K562 (cell line): ENCODE measurements around the gene SKIC2. TPM values are rescaled to one million over a fixed set of nuclear protein-coding genes. Genes with fewer than 3 reads are reported as not detected.

Experiments used
- ATAC-seq: fragments of 200-7000 bp; cut with Tn5 transposase; 3 replicates; pipeline ENCODE4 v1.9.1; 2020; ENCODE audit warnings: moderate library complexity
- BruUV-seq: library from RNA; stranded (reverse); fragments of 400-500 nt; replicated peaks from 2 replicates; lab custom pipeline; 2021; lab: Mats Ljungman, UMichigan
- CTCF ChIA-PET: fragments of 300-600 bp; formaldehyde crosslinking; extraction: SDS; loops from one replicate; lab custom pipeline; 2021; ENCODE audit warnings: low intra/inter-chr PET ratio; lab: Yijun Ruan, JAX
- POLR2A ChIA-PET: fragments of 300-600, 350-650 bp; sonication (Branson Sonifier 250); formaldehyde crosslinking; extraction: SDS; loops from one replicate; lab custom pipeline; 2021; ENCODE audit warnings: antibody characterized with exemption, inconsistent platforms; lab: Yijun Ruan, JAX
- DNase-seq, 4 experiments: peaks; one replicate each; pipeline versions ENCODE4 v3.0.0 to v3.0.0-alpha.2; 2011 to 2018; ENCODE audit warnings: low spot score in 3 of 4, mixed read lengths in 3 of 4; ENCODE audit errors: extremely low read depth in 1 of 4
- FAIRE-seq: peaks from 2 replicates; lab custom pipeline; 2011; peaks lifted over from hg19 to GRCh38; lab: Jason Lieb, UNC
- H2AFZ ChIP-seq: 2 replicates; pipeline ENCODE4 v1.6.0; 2011; ENCODE audit warnings: low read depth, low read length, control low read depth, inconsistent platforms
- H3K27ac ChIP-seq: fragments of 200-600 bp; 3 replicates; pipeline ENCODE4 v1.8.0; 2011; ENCODE audit warnings: low read depth, mild to moderate bottlenecking, control low read depth, inconsistent platforms, low read length, moderate library complexity, mixed read lengths; ENCODE audit errors: extremely low read depth
- H3K27me3 ChIP-seq, 2 experiments: fragments of 300-600 bp in 1 of 2; 2 replicates in 1 of 2; 3 replicates in 1 of 2; pipeline versions ENCODE4 v1.6.0 to v1.8.0; 2011; ENCODE audit warnings: inconsistent platforms in 2 of 2, low read length in 2 of 2, mild to moderate bottlenecking in 1 of 2, mixed read lengths in 1 of 2, moderate library complexity in 1 of 2; ENCODE audit not compliant: control insufficient read depth in 2 of 2, insufficient read depth in 2 of 2
- H3K36me3 ChIP-seq: fragments of 300-600 bp; 3 replicates; pipeline ENCODE4 v1.8.0; 2011; ENCODE audit warnings: mild to moderate bottlenecking, low read length, inconsistent platforms; ENCODE audit not compliant: control insufficient read depth, insufficient read depth
- H3K4me1 ChIP-seq, 2 experiments: fragments of 200-600 bp in 1 of 2; replicated peaks in 1 of 2; 2 replicates in 1 of 2; 3 replicates in 1 of 2; pipeline versions ENCODE4 v1.5.1 to v1.8.0; 2011; ENCODE audit warnings: inconsistent platforms in 2 of 2, low read length in 2 of 2, mild to moderate bottlenecking in 1 of 2, mixed read lengths in 1 of 2, moderate library complexity in 1 of 2; ENCODE audit not compliant: control insufficient read depth in 2 of 2, insufficient read depth in 2 of 2
- H3K4me2 ChIP-seq: 2 replicates; pipeline ENCODE4 v1.6.1; 2011; ENCODE audit warnings: low read length, control low read depth, inconsistent platforms, mixed read lengths; ENCODE audit not compliant: insufficient read depth
- H3K4me3 ChIP-seq: fragments of 200-600 bp; sonication (generic), shearing (Covaris generic); 2 replicates; pipeline ENCODE4 v1.5.1; 2016; ENCODE audit warnings: control low read depth, inconsistent platforms
- H3K79me2 ChIP-seq: fragments of 200-600 bp; 3 replicates; pipeline ENCODE4 v1.8.0; 2011; ENCODE audit warnings: low read length, inconsistent platforms; ENCODE audit not compliant: control insufficient read depth, insufficient read depth
- H3K9ac ChIP-seq, 2 experiments: 2 replicates each; pipeline versions ENCODE4 v1.6.0 to v1.6.1; 2011; ENCODE audit warnings: low read depth in 2 of 2, low read length in 2 of 2, control low read depth in 1 of 2, inconsistent platforms in 1 of 2, mild to moderate bottlenecking in 1 of 2, mixed read lengths in 1 of 2; ENCODE audit not compliant: insufficient read depth in 1 of 2
- H3K9me1 ChIP-seq: one replicate; pipeline ENCODE4 v1.6.0; 2011; ENCODE audit warnings: inconsistent platforms, mild to moderate bottlenecking, low read length, moderate library complexity; ENCODE audit not compliant: control insufficient read depth, insufficient read depth
- H3K9me3 ChIP-seq: replicated peaks from 2 replicates; pipeline ENCODE4 v1.5.1; 2011; ENCODE audit warnings: low read depth, low read length, inconsistent platforms; ENCODE audit not compliant: control insufficient read depth, insufficient read depth
- H4K20me1 ChIP-seq: replicated peaks from 2 replicates; pipeline ENCODE4 v1.6.1; 2011; ENCODE audit warnings: low read length, inconsistent platforms, mixed read lengths; ENCODE audit not compliant: control insufficient read depth, insufficient read depth
- CTBP1 ChIP-seq: fragments of 450-650 bp; IDR thresholded peaks from 2 replicates; pipeline ENCODE4 v1.6.1; 2016; ENCODE audit warnings: borderline replicate concordance
- ELF4 ChIP-seq: fragments of 450-650 bp; formaldehyde crosslinking; IDR thresholded peaks from 2 replicates; pipeline ENCODE4 v1.4.0; 2022; ENCODE audit warnings: missing genetic modification characterization
- JUND ChIP-seq, 2 experiments: IDR thresholded peaks; 2 replicates in 1 of 2; 3 replicates in 1 of 2; pipeline ENCODE4 v1.6.1; 2011; ENCODE audit warnings: borderline replicate concordance in 2 of 2, low read depth in 2 of 2, low read length in 2 of 2, improper control_type of control experiment in 1 of 2, missing biosample characterization in 1 of 2, missing genetic modification characterization in 1 of 2, missing genetic modification reagents in 1 of 2
- MEIS2 ChIP-seq: fragments of 450-650 bp; IDR thresholded peaks from 2 replicates; pipeline ENCODE4 v1.6.1; 2014; ENCODE audit warnings: mild to moderate bottlenecking; ENCODE audit not compliant: partially characterized antibody
- MTA3 ChIP-seq: fragments of 450-650 bp; formaldehyde crosslinking; IDR thresholded peaks from 2 replicates; pipeline ENCODE4 v1.6.1; 2017; ENCODE audit warnings: mild to moderate bottlenecking, borderline replicate concordance
- RB1 ChIP-seq: fragments of 450-650 bp; IDR thresholded peaks from 2 replicates; pipeline ENCODE4 v1.6.1; 2017; ENCODE audit warnings: low read depth, mild to moderate bottlenecking
- REST ChIP-seq, 2 experiments: fragments of 450-650 bp; formaldehyde crosslinking in 1 of 2; IDR thresholded peaks; 2 replicates each; pipeline versions ENCODE4 v1.4.0 to v1.6.1; 2014 to 2020; ENCODE audit warnings: mild to moderate bottlenecking in 2 of 2, borderline replicate concordance in 1 of 2, low read depth in 1 of 2
- SRSF1 ChIP-seq: fragments of 200-400 bp; formaldehyde crosslinking; IDR thresholded peaks from 2 replicates; pipeline ENCODE4 v1.6.1; 2017; ENCODE audit warnings: mild to moderate bottlenecking, low read depth, low read length, moderate library complexity
- ZNF57 ChIP-seq: fragments of 450-650 bp; formaldehyde crosslinking; IDR thresholded peaks from 2 replicates; pipeline ENCODE4 v1.4.0; 2020; ENCODE audit warnings: mild to moderate bottlenecking, moderate library complexity
- WGBS: fragments of 100-300 bp; shearing (Covaris generic); methylation state at CpG from one replicate; pipeline ENCODE4 v1.1.6; 2016; ENCODE audit warnings: low coverage, mixed read lengths; ENCODE audit not compliant: insufficient coverage; ENCODE audit errors: missing lambda C conversion rate; 5-methylcytosine and 5-hydroxymethylcytosine counted together
- in situ Hi-C: fragments of 300-500 bp; cut with MboI; formaldehyde crosslinking; loops from 4 replicates; pipeline ENCODE4 v1.15.0; 2018; ENCODE audit warnings: inconsistent platforms, mixed read lengths
- intact Hi-C: fragments of 100-400 bp; cut with micrococcal nuclease; formaldehyde crosslinking; loops from 2 replicates; pipeline ENCODE4 v1.14.2; 2022
- polyA plus RNA-seq, 8 experiments: library from polyadenylated mRNA; depleted of rRNA in 4 of 8; stranded (reverse) in 5 of 8; unstranded in 3 of 8; fragments of >200 nt; fragmentation: Nextera tagmentation in 2 of 8; fragmentation: Illumina TruSeq in 1 of 8; extraction: Ambion mirVana in 2 of 8; extraction: Trizol in 1 of 8; gene quantifications; 2 replicates each; pipeline versions ENCODE4 v1.2.1 to v1.2.3, GENCODE V29; 2011 to 2014; ENCODE audit warnings: inconsistent platforms in 1 of 8, missing spikeins in 1 of 8
- total RNA-seq, 7 experiments: library from RNA; depleted of rRNA in 6 of 7; stranded (reverse); fragments of >200 nt in 6 of 7; fragmentation: Illumina TruSeq in 2 of 7; extraction: Trizol in 2 of 7; gene quantifications; 2 replicates each; pipeline versions ENCODE4 v1.2.1 to v1.2.3, GENCODE V29; 2011 to 2021; ENCODE audit warnings: low replicate concordance in 1 of 7
- TF ChIP-seq, protein P1 (sequence below): fragments of 450-650 bp; formaldehyde crosslinking; IDR thresholded peaks from 2 replicates; pipeline ENCODE4 v1.4.0; 2020; ENCODE audit warnings: mild to moderate bottlenecking, moderate library complexity

SKIC2 gene
- total and polyA plus RNA-seq, 9 of the 15 experiments (the other 6 are each of a cell fraction or from before 2014, with no cell fraction given) = 3.3 to 94.6 (median 38.8) TPM

GRCh38 chr6:31952140-31952805 is 6.7 kb upstream of the SKIC2 start:
- intact Hi-C loops (no loop called here), in situ Hi-C loops (loop anchor here (10.0 kb wide), 1 partner anchor 93 kb away; no protein-coding TSS in a partner anchor)
- POLR2A ChIA-PET = interaction anchor here (0.5 to 2.4 kb wide), 21 partner anchors 10 to 274 kb away, joined by 3 to 10 read pairs (median 4); partner anchors contain the start of genes DXO, EHMT2, HSPA1B and NEU1
- Histone ChIP-seq H3K4me3 (no peak overlapping the region), H2AFZ (no peak overlapping the region), H3K36me3 (peaks cover 59% of the 10 kb centered on the region), H3K79me2 (peaks cover 8% of the 10 kb centered on the region), H3K9me3 (no peaks in the 10 kb centered on the region), H3K9me1 (peaks cover 7% of the 10 kb centered on the region), H3K4me1 (peaks cover 17 to 24% of the 10 kb centered on the region in 2 experiments), H3K27me3 (no peaks in the 10 kb centered on the region; a peak in 1 of 5 replicates), H4K20me1 (no peaks in the 10 kb centered on the region), H3K27ac (0 out of 3 replicates have a peak overlapping the region, but pooled peaks have one; percentile 4), H3K4me2 (no peak overlapping the region), H3K9ac (no peak overlapping the region)
- FAIRE-seq (peak; percentile 80), ATAC-seq (peak; percentile 86), DNase-seq (peak; percentile 71 to 78 (median 73))
- BruUV-seq = no TSS peak
- 46% methylated on average over 5 of the region's 5 CpGs for WGBS
- CTCF ChIA-PET = interaction anchor here (0.6 to 1.8 kb wide), 3 partner anchors 84 to 406 kb away, joined by 3 to 8 read pairs (median 3); partner anchors contain the start of gene LY6G5C
- TF ChIP-seq ZNF57 (CRISPR knock-in tag) (no peak), REST (IDR thresholded peaks at IDR 0.05; ENCODE audit: borderline replicate concordance) (peak; percentile 84), REST (CRISPR knock-in tag; IDR thresholded peaks at IDR 0.05; ENCODE audit: low read depth) (no peak), JUND (IDR thresholded peaks at IDR 0.05; ENCODE audit: borderline replicate concordance, low read depth, low read length) (0 out of 2 replicates have a peak, but pooled peaks have one; percentile 19), JUND (tag; IDR thresholded peaks at IDR 0.05; ENCODE audit: borderline replicate concordance, low read depth, low read length) (no peak), ELF4 (0 out of 2 replicates have a peak, but pooled peaks have one; percentile 21), MTA3 (no peak), MEIS2 (peak; percentile 77), RB1 (peak; percentile 48), SRSF1 (no peak), CTBP1 (0 out of 2 replicates have a peak, but pooled peaks have one; percentile 13)
- TF ChIP-seq, protein P1, sequence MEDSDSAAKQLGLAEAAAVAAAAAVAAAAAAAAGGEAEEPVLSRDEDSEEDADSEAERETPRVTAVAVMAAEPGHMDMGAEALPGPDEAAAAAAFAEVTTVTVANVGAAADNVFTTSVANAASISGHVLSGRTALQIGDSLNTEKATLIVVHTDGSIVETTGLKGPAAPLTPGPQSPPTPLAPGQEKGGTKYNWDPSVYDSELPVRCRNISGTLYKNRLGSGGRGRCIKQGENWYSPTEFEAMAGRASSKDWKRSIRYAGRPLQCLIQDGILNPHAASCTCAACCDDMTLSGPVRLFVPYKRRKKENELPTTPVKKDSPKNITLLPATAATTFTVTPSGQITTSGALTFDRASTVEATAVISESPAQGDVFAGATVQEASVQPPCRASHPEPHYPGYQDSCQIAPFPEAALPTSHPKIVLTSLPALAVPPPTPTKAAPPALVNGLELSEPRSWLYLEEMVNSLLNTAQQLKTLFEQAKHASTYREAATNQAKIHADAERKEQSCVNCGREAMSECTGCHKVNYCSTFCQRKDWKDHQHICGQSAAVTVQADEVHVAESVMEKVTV = peak; percentile 40; the same call in 1 of the 2 replicates
